Activated CD8-positive, alpha-beta memory T cell treated with anti-CD3 and anti-CD28 coated beads, Interleukin-2, amount 10 ng/mL, durations not matched to agents 7 days and 5 days (primary cell): ENCODE measurements around the gene TP53TG5. TPM values are rescaled to one million over a fixed set of nuclear protein-coding genes. Genes with fewer than 3 reads are reported as not detected.

Source experiments
- ATAC-seq: fragments of 150-1000 bp; cut with Tn5 transposase; one replicate; pipeline ENCODE4 v1.10.0; 2021; ENCODE audit warnings: moderate library complexity
- CTCF ChIA-PET: fragments of 350-600 bp; sonication (Branson Sonifier 250); formaldehyde crosslinking; loops from one replicate; lab custom pipeline; 2021; ENCODE audit warnings: antibody characterized with exemption; lab: Charles Lee
- DNase-seq: peaks from one replicate; pipeline ENCODE4 v3.0.0-alpha.2; 2020
- H3K27ac Mint-ChIP-seq: one replicate; pipeline ENCODE4 v1.8.0; 2021; ENCODE audit warnings: mild to moderate bottlenecking, mixed read lengths
- H3K27me3 Mint-ChIP-seq: one replicate; pipeline ENCODE4 v1.8.0; 2021; ENCODE audit warnings: mixed read lengths
- H3K36me3 Mint-ChIP-seq: one replicate; pipeline ENCODE4 v1.8.0; 2021; ENCODE audit warnings: mild to moderate bottlenecking, mixed read lengths
- H3K4me1 Mint-ChIP-seq: one replicate; pipeline ENCODE4 v1.8.0; 2021; ENCODE audit warnings: mixed read lengths
- H3K4me3 Mint-ChIP-seq: one replicate; pipeline ENCODE4 v1.8.0; 2021; ENCODE audit warnings: mild to moderate bottlenecking, moderate library complexity, mixed read lengths
- H3K9me3 Mint-ChIP-seq: one replicate; pipeline ENCODE4 v1.8.0; 2022; ENCODE audit warnings: low read depth, mixed read lengths
- total RNA-seq, 2 experiments: library from RNA; stranded (reverse); gene quantifications; one replicate each; pipeline ENCODE4 v1.2.3, GENCODE V29; 2021

The TP53TG5 gene
- total RNA-seq, 2 experiments from 2014 or later: 0.15 TPM; not detected in 1

DNA sequence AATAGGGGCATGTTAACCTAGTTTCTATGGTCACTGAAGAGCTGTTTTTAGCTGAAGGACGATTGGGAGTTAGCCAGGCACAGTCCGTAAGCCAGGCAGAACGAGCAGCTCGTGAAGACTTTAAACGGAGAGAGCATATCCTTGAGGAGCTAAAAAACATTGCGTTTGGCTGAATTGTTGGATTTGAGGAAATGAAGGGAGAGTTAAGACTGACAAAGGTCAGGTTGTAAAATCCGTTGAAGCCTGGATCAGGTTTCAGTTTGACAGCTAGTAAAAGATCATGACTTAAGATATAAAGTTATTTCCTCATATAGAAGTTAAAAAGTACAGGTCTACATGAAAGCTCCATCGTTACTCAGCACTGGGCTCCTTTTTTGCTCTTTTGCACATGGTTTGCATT is 32.8 kb upstream of the TP53TG5 start:
- peaks cover 9% of the 10 kb centered on the region for H3K27me3 Mint-ChIP-seq
- ATAC-seq (no peak), DNase-seq (no peak)
- CTCF ChIA-PET: interaction anchor here (1.0 to 8.6 kb wide), 3 partner anchors 26 to 49 kb away, joined by 4 to 56 read pairs (median 7); partner anchors contain the start of gene SYS1
- peaks cover 2% of the 10 kb centered on the region for H3K36me3 Mint-ChIP-seq
- H3K27ac Mint-ChIP-seq: no peak overlapping the region
- H3K4me1 Mint-ChIP-seq: peaks cover 20% of the 10 kb centered on the region
- H3K9me3 Mint-ChIP-seq: no peaks in the 10 kb centered on the region
- no peak overlapping the region for H3K4me3 Mint-ChIP-seq

DNA sequence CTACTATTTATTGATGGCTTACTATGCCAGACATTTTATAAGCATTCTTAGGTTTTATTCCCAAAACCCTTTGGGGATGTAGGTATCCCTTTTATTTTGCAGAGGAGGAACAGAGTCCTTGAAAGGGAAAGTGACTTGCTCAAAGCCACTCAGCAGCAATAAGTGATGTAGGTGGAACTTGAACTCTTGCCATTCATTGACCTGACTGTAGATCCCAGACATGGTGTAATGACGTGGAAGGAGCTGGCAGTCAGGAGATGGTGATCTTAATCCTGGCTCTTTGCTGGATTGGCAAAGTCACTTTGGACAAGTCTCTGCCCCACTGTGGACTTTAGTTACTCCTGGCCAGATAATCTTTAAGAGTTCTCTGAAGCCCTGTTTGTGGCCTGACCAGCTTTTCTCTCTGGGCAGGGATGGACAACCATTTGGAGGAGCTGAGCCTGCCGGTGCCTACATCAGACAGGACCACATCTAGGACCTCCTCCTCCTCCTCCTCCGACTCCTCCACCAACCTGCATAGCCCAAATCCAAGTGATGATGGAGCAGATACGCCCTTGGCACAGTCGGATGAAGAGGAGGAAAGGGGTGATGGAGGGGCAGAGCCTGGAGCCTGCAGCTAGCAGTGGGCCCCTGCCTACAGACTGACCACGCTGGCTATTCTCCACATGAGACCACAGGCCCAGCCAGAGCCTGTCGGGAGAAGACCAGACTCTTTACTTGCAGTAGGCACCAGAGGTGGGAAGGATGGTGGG is 31.6 kb upstream of the TP53TG5 start:
- H3K4me3 Mint-ChIP-seq: no peak overlapping the region
- ATAC-seq (no peak), DNase-seq (no peak)
- CTCF ChIA-PET: interaction anchor here (8.6 kb wide), 1 partner anchor 37 kb away, joined by 56 read pairs; no protein-coding TSS in a partner anchor
- H3K27ac Mint-ChIP-seq: no peak overlapping the region
- H3K9me3 Mint-ChIP-seq: no peaks in the 10 kb centered on the region
- peaks cover 2% of the 10 kb centered on the region for H3K36me3 Mint-ChIP-seq
- peaks cover 14% of the 10 kb centered on the region for H3K4me1 Mint-ChIP-seq
- peaks cover 16% of the 10 kb centered on the region for H3K27me3 Mint-ChIP-seq

DNA sequence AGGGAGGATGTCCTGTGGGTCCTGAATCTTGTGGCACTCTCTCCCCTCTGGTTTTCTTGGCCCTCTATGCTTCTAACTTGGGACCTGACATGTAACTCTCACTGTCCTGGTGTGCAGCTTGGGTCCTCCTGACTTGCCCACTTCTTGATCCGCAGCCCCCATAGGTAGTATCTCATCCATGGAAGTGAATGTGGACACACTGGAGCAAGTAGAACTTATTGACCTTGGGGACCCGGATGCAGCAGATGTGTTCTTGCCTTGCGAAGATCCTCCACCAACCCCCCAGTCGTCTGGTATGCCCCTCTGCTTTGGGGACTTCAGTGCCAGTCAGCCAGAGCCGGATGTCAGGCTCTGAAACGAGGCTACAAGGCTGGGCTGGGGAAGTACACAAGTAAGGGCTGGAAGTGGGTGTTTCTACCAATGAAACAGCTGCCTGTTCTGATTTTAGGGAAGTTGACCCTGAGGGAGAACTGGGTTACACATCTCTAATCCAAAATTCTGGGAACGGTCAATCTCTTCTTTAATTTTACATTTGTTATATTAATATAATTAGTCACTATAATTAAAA is 30.6 kb upstream of the TP53TG5 start:
- H3K4me1 Mint-ChIP-seq: peaks cover 13% of the 10 kb centered on the region
- no peaks in the 10 kb centered on the region for H3K9me3 Mint-ChIP-seq
- DNase-seq (no peak), ATAC-seq (no peak)
- peaks cover 23% of the 10 kb centered on the region for H3K27me3 Mint-ChIP-seq
- H3K36me3 Mint-ChIP-seq: peaks cover 2% of the 10 kb centered on the region
- H3K27ac Mint-ChIP-seq: no peak overlapping the region
- CTCF ChIA-PET: interaction anchor here (1.2 to 8.6 kb wide), 2 partner anchors 36 to 97 kb away, joined by 5 to 56 read pairs; no protein-coding TSS in a partner anchor
- H3K4me3 Mint-ChIP-seq: no peak overlapping the region

DNA sequence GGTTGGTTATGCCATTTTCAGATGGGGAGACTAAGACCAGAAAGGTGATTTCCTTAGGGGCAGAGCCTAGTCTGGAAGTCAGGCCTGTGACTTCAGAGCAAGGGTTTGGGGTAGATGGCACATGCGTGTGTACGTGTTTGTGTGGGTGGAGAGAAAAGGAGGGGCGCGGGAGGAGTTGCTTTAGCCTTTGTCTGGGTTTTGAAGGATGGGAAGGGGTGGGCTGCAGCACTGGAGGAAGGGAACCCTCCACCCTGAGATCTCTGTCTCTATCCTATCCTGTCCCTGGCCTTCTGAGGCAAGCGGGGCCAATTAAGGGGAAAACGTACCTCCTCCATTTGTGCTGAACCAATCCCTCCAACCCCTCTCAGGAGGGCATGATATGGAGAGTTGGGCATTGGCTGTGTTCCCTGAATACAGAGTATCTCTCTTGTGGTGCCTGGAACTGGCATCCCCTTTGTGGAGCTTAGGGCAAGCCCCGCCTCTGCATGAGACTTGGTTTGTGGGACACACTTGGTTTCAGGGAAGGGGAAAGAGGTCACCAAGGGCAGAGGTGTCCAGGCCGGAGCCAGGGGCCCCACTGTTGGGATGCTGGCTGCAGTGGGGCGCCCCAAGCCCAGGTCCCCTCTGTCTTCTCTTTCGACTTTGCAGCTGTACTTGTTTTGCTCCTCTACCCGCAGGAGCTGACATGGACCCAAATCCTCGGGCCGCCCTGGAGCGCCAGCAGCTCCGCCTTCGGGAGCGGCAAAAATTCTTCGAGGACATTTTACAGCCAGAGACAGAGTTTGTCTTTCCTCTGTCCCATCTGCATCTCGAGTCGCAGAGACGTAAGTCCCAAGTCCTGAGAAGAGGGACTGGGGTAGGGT is 29.9 kb upstream of the TP53TG5 start, which contains the start of gene DBNDD2:
Gene DBNDD2 (plus strand): TSS at position 507 of the 863 bp plus-strand sequence. CDS start 179 bp downstream, at position 686.
- Mint-ChIP-seq H3K36me3 (peaks cover 2% of the 10 kb centered on the region), H3K4me3 (peak within 1 kb of the TSS; percentile 14), H3K27me3 (peaks cover 23% of the 10 kb centered on the region), H3K4me1 (peaks cover 13% of the 10 kb centered on the region), H3K27ac (no peak within 1 kb of the TSS), H3K9me3 (no peaks in the 10 kb centered on the region)
- DNase-seq: no peak
- CTCF ChIA-PET: interaction anchor here (0.6 to 8.6 kb wide), 5 partner anchors 12 to 96 kb away, joined by 3 to 56 read pairs (median 3); no protein-coding TSS in a partner anchor
- ATAC-seq: no peak

DNA sequence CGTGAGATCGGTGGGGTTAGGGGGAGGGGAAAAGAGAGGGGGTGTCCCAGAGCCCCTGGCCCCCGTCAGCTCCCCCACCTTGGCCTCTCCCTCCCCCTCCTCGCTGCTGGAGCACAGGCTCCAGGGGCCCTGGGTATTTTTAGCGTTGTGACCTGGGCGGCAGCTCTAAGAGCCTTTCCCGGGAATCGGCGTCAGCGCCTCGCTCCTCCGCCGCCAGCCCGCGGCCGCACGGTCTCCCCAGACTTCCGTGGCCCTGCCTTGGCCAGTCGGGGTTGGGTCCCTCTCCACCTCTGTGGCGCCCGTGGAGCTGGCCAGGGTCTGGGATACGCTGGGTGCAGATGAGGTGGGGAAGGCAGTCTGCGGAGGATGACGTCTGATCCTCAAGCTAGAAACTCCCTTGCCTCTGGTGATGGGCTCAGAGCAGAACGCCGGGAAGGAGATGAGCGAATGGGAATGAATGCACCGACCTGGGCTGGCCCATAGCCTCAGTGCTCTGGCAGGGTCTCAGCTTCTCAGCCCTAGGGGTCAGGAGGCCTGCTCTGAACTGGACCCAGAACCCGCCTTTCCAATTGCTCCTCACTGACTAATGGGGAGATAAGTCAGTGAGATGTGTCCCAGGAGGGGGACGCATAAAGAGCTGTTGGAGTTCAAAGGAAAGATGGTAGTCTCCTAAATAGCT is 29.1 kb upstream of the TP53TG5 start:
- Mint-ChIP-seq H3K27me3 (peaks cover 23% of the 10 kb centered on the region), H3K36me3 (peaks cover 4% of the 10 kb centered on the region), H3K27ac (no peak overlapping the region), H3K4me1 (peaks cover 9% of the 10 kb centered on the region), H3K4me3 (peak overlapping the region; percentile 60), H3K9me3 (no peaks in the 10 kb centered on the region)
- CTCF ChIA-PET: interaction anchor here (0.6 to 8.6 kb wide), 7 partner anchors 12 to 96 kb away, joined by 3 to 56 read pairs (median 3); no protein-coding TSS in a partner anchor
- DNase-seq (no peak), ATAC-seq (no peak)

DNA sequence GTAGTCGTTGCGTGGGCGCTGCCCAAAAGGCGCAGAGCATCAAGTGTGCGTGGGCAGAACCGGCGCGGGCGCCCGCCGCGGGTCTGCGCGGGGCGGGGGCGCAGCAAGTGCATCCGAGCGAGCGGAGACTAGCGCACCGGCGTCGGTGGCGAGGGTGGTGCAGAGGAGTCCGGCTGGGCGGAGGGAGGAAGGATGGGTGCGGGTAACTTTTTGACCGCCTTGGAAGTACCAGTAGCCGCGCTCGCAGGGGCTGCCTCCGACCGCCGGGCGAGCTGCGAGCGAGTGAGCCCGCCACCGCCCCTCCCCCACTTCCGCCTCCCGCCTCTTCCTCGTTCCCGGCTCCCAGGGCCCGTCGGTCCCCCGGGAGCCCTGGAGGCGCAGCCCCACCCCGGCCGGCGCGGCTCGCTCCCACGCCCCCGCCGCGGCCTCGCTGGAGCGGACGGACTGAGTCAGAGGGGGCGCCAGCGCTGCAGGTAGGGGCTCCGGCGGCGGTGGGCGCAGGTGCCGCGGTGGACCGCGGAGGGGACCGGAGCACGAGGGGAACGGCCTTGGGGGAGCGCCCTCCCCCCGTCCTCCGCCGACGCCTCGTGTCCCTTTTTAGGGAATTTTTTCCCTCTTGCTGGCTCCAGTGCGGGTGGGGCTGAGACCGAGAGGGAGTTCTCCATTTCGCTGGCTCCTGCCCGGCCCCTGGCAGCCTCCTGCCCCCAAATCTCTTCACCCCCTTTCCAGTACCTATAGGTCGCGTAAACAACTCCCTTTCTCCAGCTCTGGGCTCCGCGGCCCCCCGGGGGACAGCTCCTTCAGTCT is 28.3 kb upstream of the TP53TG5 start:
- H3K36me3 Mint-ChIP-seq: peaks cover 11% of the 10 kb centered on the region
- ATAC-seq (peak; percentile 65), DNase-seq (peak; percentile 58)
- H3K9me3 Mint-ChIP-seq: peaks cover 3% of the 10 kb centered on the region
- H3K27me3 Mint-ChIP-seq: peaks cover 23% of the 10 kb centered on the region
- CTCF ChIA-PET: interaction anchor here (0.8 to 8.6 kb wide), 4 partner anchors 25 to 44 kb away, joined by 3 to 56 read pairs (median 4); no protein-coding TSS in a partner anchor
- peak overlapping the region; percentile 70 for H3K4me3 Mint-ChIP-seq
- H3K27ac Mint-ChIP-seq: no peak overlapping the region
- peaks cover 7% of the 10 kb centered on the region for H3K4me1 Mint-ChIP-seq

DNA sequence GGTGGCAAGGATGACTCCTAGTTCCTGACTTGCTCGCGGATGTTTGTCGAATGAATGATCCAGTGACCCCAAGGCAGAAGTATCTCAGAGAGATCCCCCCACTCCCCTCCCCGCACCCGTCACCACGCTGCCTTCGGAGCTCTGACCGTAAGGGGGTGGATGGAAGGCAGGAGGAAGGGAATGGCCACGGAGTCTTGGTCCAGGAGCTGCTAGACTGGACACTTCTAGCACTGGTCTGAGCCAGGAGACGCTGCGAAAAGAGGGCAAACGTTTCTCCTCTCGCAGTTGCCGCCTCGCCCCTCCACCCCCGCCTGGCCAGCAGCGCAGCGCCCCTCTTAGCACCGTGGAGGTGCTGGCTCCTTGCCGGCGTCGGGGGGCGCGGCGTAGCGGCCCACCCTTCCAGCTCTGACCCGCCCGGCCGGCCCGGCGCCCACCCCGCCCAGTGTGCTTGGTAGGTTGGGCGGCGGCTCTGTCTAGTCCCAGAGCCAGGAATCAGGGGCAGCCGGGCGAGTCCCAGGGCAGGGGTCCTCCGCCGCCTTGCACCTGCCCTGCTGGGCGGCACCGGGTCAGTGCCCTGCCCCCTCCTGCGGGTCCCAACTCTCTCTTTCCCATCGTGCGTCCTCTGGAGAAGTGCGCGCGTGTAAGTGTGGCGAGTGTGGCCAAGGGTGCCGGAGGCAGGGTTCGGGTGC is 27.6 kb upstream of the TP53TG5 start:
- Mint-ChIP-seq H3K27me3 (peaks cover 23% of the 10 kb centered on the region), H3K9me3 (peaks cover 5% of the 10 kb centered on the region), H3K4me3 (peak overlapping the region; percentile 70), H3K4me1 (peaks cover 7% of the 10 kb centered on the region), H3K36me3 (peaks cover 14% of the 10 kb centered on the region), H3K27ac (no peak overlapping the region)
- ATAC-seq (peak; percentile 61), DNase-seq (no peak)
- CTCF ChIA-PET: interaction anchor here (8.6 kb wide), 1 partner anchor 33 kb away, joined by 56 read pairs; no protein-coding TSS in a partner anchor

DNA sequence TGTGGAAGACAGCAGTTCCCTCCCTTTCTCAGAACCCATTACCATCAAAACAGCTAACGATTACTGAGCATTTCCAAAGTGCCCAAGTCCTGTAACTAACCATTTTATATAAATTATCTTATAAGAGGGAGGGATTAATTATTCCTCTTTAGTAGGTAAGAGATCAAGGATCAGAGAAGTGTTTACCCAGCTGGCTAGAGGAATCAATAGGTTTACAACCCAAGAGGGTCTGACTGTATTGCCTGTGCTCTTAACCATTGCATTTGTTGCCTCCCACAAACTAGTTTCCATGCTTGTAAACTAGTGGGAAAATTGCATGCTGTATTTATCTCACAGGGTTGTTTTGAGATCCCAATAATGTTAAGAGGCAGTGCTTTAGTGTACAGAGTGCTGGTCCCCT is 26.3 kb upstream of the TP53TG5 start:
- H3K4me1 Mint-ChIP-seq: peaks cover 7% of the 10 kb centered on the region
- peaks cover 23% of the 10 kb centered on the region for H3K27me3 Mint-ChIP-seq
- CTCF ChIA-PET: interaction anchor here (0.9 to 8.6 kb wide), 2 partner anchors 31 to 41 kb away, joined by 3 to 56 read pairs; partner anchors contain the start of gene SYS1
- ATAC-seq (no peak), DNase-seq (no peak)
- peak overlapping the region; percentile 50 for H3K4me3 Mint-ChIP-seq
- H3K9me3 Mint-ChIP-seq: peaks cover 13% of the 10 kb centered on the region
- peaks cover 24% of the 10 kb centered on the region for H3K36me3 Mint-ChIP-seq
- H3K27ac Mint-ChIP-seq: no peak overlapping the region

DNA sequence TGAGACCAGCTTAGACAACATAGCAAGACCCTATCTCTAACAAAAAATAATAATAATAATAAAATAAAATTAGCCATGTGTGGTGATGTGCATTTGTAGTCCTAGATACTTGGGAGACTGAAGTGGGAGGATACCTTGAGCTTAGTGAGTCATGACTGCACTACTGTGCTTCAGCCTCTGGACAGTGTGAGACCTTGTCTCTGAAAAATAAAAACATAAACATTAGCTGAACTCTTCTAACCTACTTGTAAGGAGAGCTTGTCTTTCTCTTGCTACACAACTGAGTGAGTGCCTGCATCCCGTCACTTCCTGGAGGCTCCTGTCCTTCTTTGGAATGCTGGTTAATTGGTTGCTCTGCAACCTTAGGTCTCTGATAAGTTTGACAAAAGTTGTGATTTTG is 24.8 kb upstream of the TP53TG5 start:
- peaks cover 23% of the 10 kb centered on the region for H3K27me3 Mint-ChIP-seq
- no peak overlapping the region for H3K4me3 Mint-ChIP-seq
- DNase-seq (no peak), ATAC-seq (no peak)
- CTCF ChIA-PET: interaction anchor here (1.3 to 1.6 kb wide), 4 partner anchors 9 to 109 kb away, joined by 3 to 8 read pairs (median 4); partner anchors contain the start of gene SYS1
- peaks cover 26% of the 10 kb centered on the region for H3K36me3 Mint-ChIP-seq
- peaks cover 10% of the 10 kb centered on the region for H3K4me1 Mint-ChIP-seq
- H3K27ac Mint-ChIP-seq: no peak overlapping the region
- peaks cover 18% of the 10 kb centered on the region for H3K9me3 Mint-ChIP-seq

DNA sequence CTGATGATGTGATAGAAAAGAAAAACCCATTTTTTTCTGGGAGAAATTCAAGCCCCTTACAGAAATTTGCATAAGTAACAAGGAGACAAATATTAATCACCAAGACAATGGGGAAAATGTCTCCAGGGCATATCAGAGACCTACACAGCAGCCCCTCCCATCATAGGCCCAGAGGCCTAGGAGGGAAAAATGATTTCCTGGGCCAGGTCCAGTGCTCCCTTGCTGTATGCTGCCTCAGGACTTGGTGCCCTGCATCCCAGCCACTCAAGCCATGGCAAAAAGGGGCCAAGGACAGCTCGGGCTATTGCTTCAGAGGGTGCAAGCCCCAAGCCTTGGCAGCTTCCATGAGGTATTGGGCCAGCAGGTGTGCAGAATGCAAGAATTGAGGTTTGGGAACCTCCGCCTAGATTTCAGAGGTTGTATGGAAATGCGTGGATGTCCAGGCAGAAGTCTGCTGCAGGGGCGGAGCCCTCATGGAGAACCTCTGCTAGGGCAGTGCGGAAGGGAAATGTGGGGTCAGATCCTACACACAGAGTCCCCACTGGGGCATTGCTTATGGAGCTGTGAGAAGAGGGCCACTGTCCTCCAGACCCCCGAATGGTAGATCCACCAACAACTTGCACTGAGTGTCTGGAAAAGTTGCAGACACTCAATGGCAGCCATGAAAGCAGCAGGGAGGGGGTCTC is 22.4 kb upstream of the TP53TG5 start:
- peaks cover 18% of the 10 kb centered on the region for H3K9me3 Mint-ChIP-seq
- CTCF ChIA-PET: interaction anchor here (1.8 kb wide), 1 partner anchor 37 kb away, joined by 6 read pairs; no protein-coding TSS in a partner anchor
- no peak for ATAC-seq
- no peak overlapping the region for H3K4me3 Mint-ChIP-seq
- H3K4me1 Mint-ChIP-seq: peaks cover 9% of the 10 kb centered on the region
- no peak overlapping the region for H3K27ac Mint-ChIP-seq
- peaks cover 26% of the 10 kb centered on the region for H3K36me3 Mint-ChIP-seq
- no peak for DNase-seq
- H3K27me3 Mint-ChIP-seq: peaks cover 13% of the 10 kb centered on the region

DNA sequence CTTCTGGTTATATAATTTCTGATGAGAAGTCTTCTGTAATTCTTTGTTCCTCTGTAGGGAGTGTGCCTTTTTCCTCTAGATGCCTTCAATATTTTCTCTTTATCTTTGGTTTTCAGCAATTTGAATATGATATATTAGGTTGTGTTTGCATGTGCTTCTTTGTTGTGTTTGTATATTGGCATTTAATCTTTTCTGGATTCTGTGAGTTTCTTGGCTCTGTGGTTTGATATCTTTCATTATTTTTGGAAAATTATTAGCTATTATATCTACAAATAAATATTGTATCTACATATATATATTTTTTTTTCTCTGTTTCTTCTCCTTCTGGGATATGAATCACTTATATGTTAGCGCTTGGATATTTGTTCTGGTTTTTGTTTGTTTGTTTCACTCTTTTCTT is 20.9 kb upstream of the TP53TG5 start:
- no peak for DNase-seq
- ATAC-seq: no peak
- peaks cover 3% of the 10 kb centered on the region for H3K27me3 Mint-ChIP-seq
- no peak overlapping the region for H3K4me3 Mint-ChIP-seq
- CTCF ChIA-PET: interaction anchor here (1.1 to 1.8 kb wide), 2 partner anchors 24 to 38 kb away, joined by 4 to 6 read pairs; no protein-coding TSS in a partner anchor
- H3K36me3 Mint-ChIP-seq: peaks cover 26% of the 10 kb centered on the region
- H3K27ac Mint-ChIP-seq: no peak overlapping the region
- H3K9me3 Mint-ChIP-seq: peaks cover 18% of the 10 kb centered on the region
- H3K4me1 Mint-ChIP-seq: peaks cover 2% of the 10 kb centered on the region
